A549 (cell line): Measurements from ENCODE around the gene HOXA4.

Experiments
- CEBPB ChIP-seq, 2 experiments: fragments of >200 bp in 1 of 2; sonication (Bioruptor Twin) in 1 of 2; formaldehyde crosslinking in 1 of 2; IDR thresholded peaks; 2 replicates each; pipeline ENCODE4 v1.6.1; 2012 to 2016
- POLR2A ChIP-seq: IDR thresholded peaks from 2 replicates; pipeline ENCODE4 v1.6.1; 2012; ENCODE audit warnings: mild to moderate bottlenecking, low read length
- RAD21 ChIP-seq, 2 experiments: fragments of >200 bp in 1 of 2; sonication (Bioruptor Twin) in 1 of 2; formaldehyde crosslinking in 1 of 2; IDR thresholded peaks in 1 of 2; conservative IDR thresholded peaks in 1 of 2; 2 replicates in 1 of 2; 3 replicates in 1 of 2; pipeline ENCODE4 v1.6.1; 2012 to 2018; ENCODE audit warnings: inconsistent platforms in 1 of 2
- RFX5 ChIP-seq: fragments of 450-650 bp; IDR thresholded peaks from 2 replicates; pipeline ENCODE4 v1.7.1; 2014; ENCODE audit warnings: antibody characterized with exemption, mild to moderate bottlenecking, moderate library complexity

- no peak for TF ChIP-seq RFX5
- TF ChIP-seq POLR2A = no peak
- TF ChIP-seq CEBPB (IDR thresholded peaks at IDR 0.05) = no peak
- no peak for TF ChIP-seq RAD21 (conservative IDR thresholded peaks at IDR 0.05 in 1 of 2, IDR thresholded peaks at IDR 0.05 in 1 of 2)
Measured at GRCh38 chr7:27124096-27124901, 6.3 kb downstream of the HOXA4 start.
